ENCODE results near the gene FRMPD2. TPM values are rescaled to one million over a fixed set of nuclear protein-coding genes. Genes with fewer than 3 reads are reported as not detected.

FRMPD2 gene
- total RNA-seq, 1 experiment from 2014 or later = 1.1 TPM

GRCh38 chr10:48239618-48240017, 34.9 kb downstream of the FRMPD2 start (continued):
- TF ChIP-seq ATF2 (CRISPR knock-in tag; IDR thresholded peaks at IDR 0.05; ENCODE audit: borderline replicate concordance, low read depth) = no peak

- H3K36me3 Mint-ChIP-seq = no peaks in the 10 kb centered on the region
- ChIA-PET POLR2A (no interaction called here), CTCF (interaction anchor here (1.4 kb wide), 1 partner anchor 51 kb away, joined by 3 read pairs; no protein-coding TSS in a partner anchor)
- DNase-seq (ENCODE audit: low spot score) (no peak), ATAC-seq (no peak)
- H3K4me1 Mint-ChIP-seq = peaks cover 24% of the 10 kb centered on the region
- H3K27me3 Mint-ChIP-seq (ENCODE audit: low read depth) = no peaks in the 10 kb centered on the region; the same call in 1 of the 2 replicates
- no peak for TF ChIP-seq JAZF1 (CRISPR knock-in tag; IDR thresholded peaks at IDR 0.05)
- no peak for TF ChIP-seq FOXJ3 (CRISPR knock-in tag; IDR thresholded peaks at IDR 0.05; ENCODE audit: borderline replicate concordance)
- no peak for TF ChIP-seq ZNF263 (CRISPR knock-in tag; IDR thresholded peaks at IDR 0.05; ENCODE audit: low read depth)
- no peak overlapping the region for H3K27ac Mint-ChIP-seq
- H3K4me3 Mint-ChIP-seq = no peak overlapping the region
- no peaks in the 10 kb centered on the region for H3K9me3 Mint-ChIP-seq
These were observed 35.5 kb downstream of the FRMPD2 start for GRCh38 chr10:48238826-48239520.

- H3K27me3 Mint-ChIP-seq (ENCODE audit: low read depth) = no peaks in the 10 kb centered on the region; the same call in 1 of the 2 replicates
- H3K4me3 Mint-ChIP-seq = no peak overlapping the region
- no peak overlapping the region for H3K27ac Mint-ChIP-seq
- no peak for ATAC-seq
- H3K9me3 Mint-ChIP-seq = no peaks in the 10 kb centered on the region
- POLR2A ChIA-PET = no interaction called here
- TF ChIP-seq ETV6 (CRISPR knock-in tag; IDR thresholded peaks at IDR 0.05) (no peak), MAX (CRISPR knock-in tag; IDR thresholded peaks at IDR 0.05) (no peak), FOXP1 (CRISPR knock-in tag; IDR thresholded peaks at IDR 0.05; ENCODE audit: borderline replicate concordance) (no peak), ELF4 (CRISPR knock-in tag; IDR thresholded peaks at IDR 0.05; ENCODE audit: low read depth) (no peak), ZNF219 (CRISPR knock-in tag; IDR thresholded peaks at IDR 0.05; ENCODE audit: borderline replicate concordance) (no peak), IRF1 (CRISPR knock-in tag; IDR thresholded peaks at IDR 0.05) (no peak), CDX4 (CRISPR knock-in tag; IDR thresholded peaks at IDR 0.05; ENCODE audit: borderline replicate concordance) (no peak), CREM (CRISPR knock-in tag; IDR thresholded peaks at IDR 0.05) (no peak), ARID4B (CRISPR knock-in tag; IDR thresholded peaks at IDR 0.05; ENCODE audit: borderline replicate concordance) (no peak)
- H3K4me1 Mint-ChIP-seq = peaks cover 11% of the 10 kb centered on the region
- DNase-seq (ENCODE audit: low spot score) = no peak
- CTCF ChIA-PET = no interaction called here
- no peaks in the 10 kb centered on the region for H3K36me3 Mint-ChIP-seq
These were observed 36.9 kb downstream of the FRMPD2 start for GRCh38 chr10:48237259-48238250.

All from WTC11 (cell line).